Activated CD4-positive, alpha-beta T cell treated with anti-CD3 and anti-CD28 coated beads for 36 hours (primary cell): Measurements from ENCODE around the gene L3MBTL4. TPM values are rescaled to one million over a fixed set of nuclear protein-coding genes. Genes with fewer than 3 reads are reported as not detected.

Experiments
- ATAC-seq: fragments of 200-7000 bp; cut with Tn5 transposase; one replicate; pipeline ENCODE4 v1.10.0; 2021; ENCODE audit warnings: mild to moderate bottlenecking, moderate library complexity
- CTCF ChIA-PET: fragments of 350-600 bp; sonication (Branson Sonifier 250); formaldehyde crosslinking; loops from one replicate; lab custom pipeline; 2021; ENCODE audit warnings: antibody characterized with exemption; lab: Charles Lee
- POLR2A ChIA-PET: fragments of 350-600 bp; sonication (Branson Sonifier 250); formaldehyde crosslinking; loops from one replicate; lab custom pipeline; 2021; ENCODE audit warnings: antibody characterized with exemption, inconsistent platforms; lab: Charles Lee
- DNase-seq: peaks from one replicate; pipeline ENCODE4 v3.0.0-alpha.2; 2020
- H3K27ac Mint-ChIP-seq: one replicate; pipeline ENCODE4 v1.8.0; 2021; ENCODE audit warnings: mixed read lengths
- H3K27me3 Mint-ChIP-seq: one replicate; pipeline ENCODE4 v1.8.0; 2021; ENCODE audit warnings: mixed read lengths
- H3K36me3 Mint-ChIP-seq: one replicate; pipeline ENCODE4 v1.8.0; 2021; ENCODE audit warnings: low read depth, mixed read lengths
- H3K4me1 Mint-ChIP-seq: one replicate; pipeline ENCODE4 v1.8.0; 2021; ENCODE audit warnings: mixed read lengths
- H3K4me3 Mint-ChIP-seq: one replicate; pipeline ENCODE4 v1.8.0; 2021; ENCODE audit warnings: mild to moderate bottlenecking, moderate library complexity, mixed read lengths
- H3K9me3 Mint-ChIP-seq: one replicate; pipeline ENCODE4 v1.8.0; 2021; ENCODE audit warnings: low read depth, mixed read lengths
- intact Hi-C, 2 experiments: fragments of 100-400 bp; cut with DNase I in 1 of 2; cut with micrococcal nuclease in 1 of 2; formaldehyde crosslinking; loops; one replicate each; pipeline versions ENCODE4 v1.14.2 to v1.15.1; 2022 to 2024; cut with DNase I, micrococcal nuclease
- total RNA-seq, 2 experiments: library from RNA; stranded (reverse); gene quantifications; one replicate each; pipeline ENCODE4 v1.2.3, GENCODE V29; 2021

The L3MBTL4 gene
- total RNA-seq, 2 experiments from 2014 or later = 0.11 to 0.21 TPM

DNA sequence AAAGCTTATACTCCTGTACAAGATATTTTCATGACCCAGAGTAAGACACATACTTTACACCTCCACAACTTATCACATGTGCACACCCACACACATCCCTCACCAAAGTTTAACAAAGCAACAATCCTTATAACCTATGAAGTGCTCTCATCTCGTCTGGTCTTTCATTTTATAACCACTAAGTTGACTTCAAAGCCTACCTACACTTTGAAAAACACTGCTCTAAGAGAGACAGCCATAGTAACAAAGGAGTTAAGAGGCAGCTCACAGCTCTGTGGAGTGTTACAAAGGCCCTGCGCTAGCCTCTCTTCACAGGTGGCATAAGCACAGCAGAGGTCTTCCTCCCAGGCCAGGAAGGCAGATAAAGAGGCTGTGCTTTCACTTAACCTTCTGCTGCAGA, 449.7 kb downstream of the L3MBTL4 start:
- no peak overlapping the region for H3K27ac Mint-ChIP-seq
- peaks cover 31% of the 10 kb centered on the region for H3K4me1 Mint-ChIP-seq
- POLR2A ChIA-PET = interaction anchor here (0.6 kb wide), 1 partner anchor 313 kb away, joined by 3 read pairs; no protein-coding TSS in a partner anchor
- H3K27me3 Mint-ChIP-seq = no peaks in the 10 kb centered on the region
- no peaks in the 10 kb centered on the region for H3K36me3 Mint-ChIP-seq
- ATAC-seq (peak; percentile 61), DNase-seq (no peak)
- CTCF ChIA-PET = no interaction called here
- H3K9me3 Mint-ChIP-seq = no peaks in the 10 kb centered on the region
- intact Hi-C loops = no loop called here
- H3K4me3 Mint-ChIP-seq = no peak overlapping the region

DNA sequence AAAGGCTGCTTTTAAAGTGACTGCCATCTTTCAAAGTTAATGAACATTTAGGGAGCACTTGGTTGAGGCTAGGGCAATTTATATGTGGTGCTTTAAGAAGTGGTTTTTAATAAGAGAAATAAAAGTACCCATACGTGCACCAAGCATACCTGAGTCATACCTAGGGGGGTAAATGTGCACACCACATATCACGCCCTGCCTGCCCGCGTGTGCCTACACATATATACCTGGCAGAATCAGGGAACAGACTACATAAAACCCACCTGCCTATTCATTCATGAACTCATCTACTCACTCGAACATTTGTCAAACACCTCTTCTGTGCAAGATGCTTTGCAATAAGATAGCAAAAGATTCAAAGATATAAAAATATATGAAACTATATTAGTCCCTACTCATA, 450.1 kb downstream of the L3MBTL4 start:
- intact Hi-C loops = no loop called here
- Mint-ChIP-seq H3K9me3 (no peaks in the 10 kb centered on the region), H3K4me1 (peaks cover 29% of the 10 kb centered on the region), H3K27me3 (no peaks in the 10 kb centered on the region), H3K4me3 (no peak overlapping the region), H3K27ac (no peak overlapping the region), H3K36me3 (no peaks in the 10 kb centered on the region)
- CTCF ChIA-PET = no interaction called here
- ATAC-seq = peak; percentile 79
- POLR2A ChIA-PET = no interaction called here
- peak; percentile 33 for DNase-seq

DNA sequence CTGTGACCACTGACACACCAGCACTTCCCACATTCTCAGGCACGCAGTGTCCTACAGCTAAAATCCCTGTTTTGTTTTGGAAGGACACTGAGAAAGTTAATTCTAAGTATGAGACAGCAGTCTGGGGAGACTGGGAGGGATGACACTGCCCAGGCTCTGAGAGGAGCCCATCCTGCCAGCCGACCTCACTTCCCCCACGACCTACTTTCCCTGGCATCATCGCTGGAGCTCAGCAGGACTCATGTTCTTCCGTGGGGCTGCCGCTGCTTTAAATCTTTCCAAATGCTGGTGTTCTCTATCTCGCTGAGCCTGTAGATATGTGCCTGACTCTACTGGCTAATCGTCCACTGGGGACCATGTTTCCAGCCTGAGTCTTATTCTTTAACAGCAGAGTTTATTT, 450.6 kb downstream of the L3MBTL4 start:
- intact Hi-C loops = no loop called here
- Mint-ChIP-seq H3K27me3 (no peaks in the 10 kb centered on the region), H3K4me1 (peaks cover 29% of the 10 kb centered on the region), H3K27ac (no peak overlapping the region), H3K36me3 (no peaks in the 10 kb centered on the region), H3K4me3 (no peak overlapping the region), H3K9me3 (no peaks in the 10 kb centered on the region)
- POLR2A ChIA-PET = no interaction called here
- no peak for ATAC-seq
- DNase-seq = no peak
- CTCF ChIA-PET = interaction anchor here (0.7 kb wide), 1 partner anchor 1653 kb away, joined by 4 read pairs; no protein-coding TSS in a partner anchor

DNA sequence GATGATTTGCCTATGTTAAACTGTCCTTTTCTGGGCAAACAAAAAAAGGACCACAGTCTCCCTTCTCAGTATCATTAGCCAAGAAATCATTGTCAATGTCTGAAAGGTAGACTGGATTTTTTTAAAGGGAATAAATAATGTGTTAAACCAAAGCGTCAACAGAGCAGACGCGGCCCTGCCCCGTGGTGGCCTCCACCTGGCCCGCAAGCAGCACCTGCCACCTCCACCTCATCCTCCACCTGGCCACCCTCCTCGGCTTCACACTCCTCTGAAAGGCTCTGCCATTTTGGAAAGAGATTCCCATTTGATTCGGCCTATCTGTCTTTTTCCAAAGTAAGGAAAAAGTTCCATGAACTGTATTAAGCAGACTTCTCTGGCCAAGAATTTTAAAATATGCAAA, 451.4 kb downstream of the L3MBTL4 start:
- intact Hi-C loops = no loop called here
- no peak overlapping the region for H3K4me3 Mint-ChIP-seq
- no peaks in the 10 kb centered on the region for H3K36me3 Mint-ChIP-seq
- H3K4me1 Mint-ChIP-seq = peaks cover 29% of the 10 kb centered on the region
- no peak overlapping the region for H3K27ac Mint-ChIP-seq
- ATAC-seq = no peak
- H3K27me3 Mint-ChIP-seq = no peaks in the 10 kb centered on the region
- H3K9me3 Mint-ChIP-seq = no peaks in the 10 kb centered on the region
- DNase-seq = no peak
- ChIA-PET POLR2A (no interaction called here), CTCF (no interaction called here)

DNA sequence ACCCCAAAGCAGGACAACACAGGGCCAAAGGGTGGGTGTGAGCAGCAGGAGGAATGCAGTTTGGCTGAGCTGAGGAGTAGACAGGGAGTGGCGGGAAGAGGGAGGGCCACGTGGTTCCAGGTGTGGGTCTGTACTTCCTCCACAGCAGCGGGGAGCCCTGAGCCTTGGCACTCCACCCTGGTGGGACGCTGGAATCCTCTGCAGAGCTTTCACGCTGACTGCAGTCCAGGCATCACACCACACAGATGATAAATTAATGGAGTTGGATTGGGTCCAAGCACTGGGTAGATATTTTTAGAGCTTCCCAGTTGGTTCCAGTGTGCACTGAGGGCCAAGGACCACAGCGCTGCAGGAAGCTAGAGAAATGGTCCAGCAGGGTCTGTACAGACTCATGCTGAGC, 452.3 kb downstream of the L3MBTL4 start:
- DNase-seq = no peak
- ChIA-PET POLR2A (no interaction called here), CTCF (no interaction called here)
- no peaks in the 10 kb centered on the region for H3K9me3 Mint-ChIP-seq
- peaks cover 27% of the 10 kb centered on the region for H3K4me1 Mint-ChIP-seq
- no peak overlapping the region for H3K27ac Mint-ChIP-seq
- H3K36me3 Mint-ChIP-seq = no peaks in the 10 kb centered on the region
- no peaks in the 10 kb centered on the region for H3K27me3 Mint-ChIP-seq
- no peak for ATAC-seq
- H3K4me3 Mint-ChIP-seq = no peak overlapping the region
- intact Hi-C loops = no loop called here

DNA sequence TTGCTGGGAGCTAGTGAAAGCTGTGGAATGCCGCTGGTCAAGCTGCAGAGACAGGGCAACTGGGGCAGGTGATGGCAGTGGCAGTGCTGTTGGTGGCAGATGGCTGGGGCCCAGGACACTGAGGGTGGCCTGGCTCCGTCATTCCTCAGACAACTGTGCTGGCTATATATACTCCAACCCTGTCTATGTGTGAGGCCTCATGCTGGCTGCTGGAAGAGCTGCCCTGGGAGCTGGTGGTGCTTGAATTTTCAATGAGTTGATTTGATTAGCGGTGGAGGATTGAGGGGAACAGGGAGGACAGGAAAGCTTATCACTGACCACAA, 452.9 kb downstream of the L3MBTL4 start:
- H3K4me3 Mint-ChIP-seq = no peak overlapping the region
- no peaks in the 10 kb centered on the region for H3K27me3 Mint-ChIP-seq
- no peak for ATAC-seq
- ChIA-PET POLR2A (no interaction called here), CTCF (interaction anchor here (0.8 kb wide), 1 partner anchor 491 kb away, joined by 3 read pairs; no protein-coding TSS in a partner anchor)
- intact Hi-C loops = no loop called here
- no peak for DNase-seq
- no peaks in the 10 kb centered on the region for H3K9me3 Mint-ChIP-seq
- no peak overlapping the region for H3K27ac Mint-ChIP-seq
- peaks cover 25% of the 10 kb centered on the region for H3K4me1 Mint-ChIP-seq
- H3K36me3 Mint-ChIP-seq = no peaks in the 10 kb centered on the region

DNA sequence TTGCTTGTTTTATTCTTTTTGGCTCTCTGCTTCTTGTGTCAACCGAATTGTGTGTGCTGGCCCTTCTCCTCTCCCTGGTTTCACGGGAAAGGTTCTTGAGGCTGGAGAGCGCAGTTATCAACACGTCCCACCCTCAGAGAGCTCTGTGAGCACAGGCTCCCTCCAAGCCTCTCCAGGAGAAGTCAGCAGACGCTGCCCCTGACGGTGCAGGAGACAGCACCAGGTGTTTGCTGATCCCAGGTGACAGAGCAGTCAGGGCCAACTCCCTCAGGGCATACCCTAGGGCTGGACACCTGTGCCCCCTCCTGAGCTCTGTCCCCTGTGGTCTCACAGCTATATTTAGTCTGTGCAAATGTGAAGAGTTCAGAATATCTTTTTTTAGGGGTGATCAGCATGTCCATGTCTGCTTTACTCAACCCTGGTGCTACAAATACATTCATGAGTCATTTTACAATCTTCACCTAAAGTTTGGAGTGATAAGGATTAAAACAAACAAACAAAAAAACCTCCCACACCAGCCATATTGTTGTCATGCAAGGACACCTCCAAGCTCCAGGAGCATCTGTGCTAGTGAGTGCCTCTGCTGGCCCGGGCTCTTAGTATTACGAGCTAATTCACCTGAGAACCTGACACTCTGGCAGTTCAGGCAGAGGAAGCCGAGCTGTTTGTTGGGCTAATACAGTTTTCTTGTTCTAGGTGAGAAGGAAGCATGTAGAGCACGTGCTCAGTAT, 453.4 kb downstream of the L3MBTL4 start:
- Mint-ChIP-seq H3K36me3 (no peaks in the 10 kb centered on the region), H3K4me3 (no peak overlapping the region), H3K9me3 (no peaks in the 10 kb centered on the region), H3K4me1 (peaks cover 21% of the 10 kb centered on the region), H3K27me3 (no peaks in the 10 kb centered on the region), H3K27ac (no peak overlapping the region)
- POLR2A ChIA-PET = no interaction called here
- ATAC-seq (no peak), DNase-seq (no peak)
- intact Hi-C loops = no loop called here
- CTCF ChIA-PET = interaction anchor here (0.8 to 1.1 kb wide), 2 partner anchors 19 to 490 kb away, joined by 3 read pairs; no protein-coding TSS in a partner anchor

DNA sequence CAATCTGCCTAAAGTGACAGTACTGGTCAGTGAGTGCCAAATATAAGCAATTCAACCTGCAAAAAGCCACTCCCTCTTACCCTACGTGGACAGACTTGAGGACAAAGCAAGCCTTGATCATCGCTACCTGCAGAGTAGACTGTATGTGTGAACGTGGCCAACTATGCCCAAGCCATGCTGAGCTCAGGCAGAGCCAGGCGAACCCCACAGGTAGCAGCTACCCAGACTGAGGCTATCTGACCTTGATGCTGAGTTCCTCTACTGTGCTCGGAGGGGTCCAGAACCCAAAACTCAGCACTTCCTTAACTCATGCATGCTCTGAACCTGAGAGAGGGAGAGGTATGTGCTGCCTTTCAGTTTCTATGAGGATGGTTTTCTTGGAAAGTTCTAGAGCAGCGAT, 455.9 kb downstream of the L3MBTL4 start:
- intact Hi-C loops = no loop called here
- Mint-ChIP-seq H3K4me1 (no peaks in the 10 kb centered on the region), H3K4me3 (no peak overlapping the region), H3K27me3 (no peaks in the 10 kb centered on the region), H3K9me3 (no peaks in the 10 kb centered on the region), H3K27ac (no peak overlapping the region), H3K36me3 (no peaks in the 10 kb centered on the region)
- DNase-seq = no peak
- ChIA-PET POLR2A (interaction anchor here (0.6 kb wide), 1 partner anchor 410 kb away, joined by 4 read pairs; no protein-coding TSS in a partner anchor), CTCF (interaction anchor here (0.6 kb wide), 2 partner anchors 386 to 867 kb away, joined by 3 to 4 read pairs; no protein-coding TSS in a partner anchor)
- ATAC-seq = no peak

DNA sequence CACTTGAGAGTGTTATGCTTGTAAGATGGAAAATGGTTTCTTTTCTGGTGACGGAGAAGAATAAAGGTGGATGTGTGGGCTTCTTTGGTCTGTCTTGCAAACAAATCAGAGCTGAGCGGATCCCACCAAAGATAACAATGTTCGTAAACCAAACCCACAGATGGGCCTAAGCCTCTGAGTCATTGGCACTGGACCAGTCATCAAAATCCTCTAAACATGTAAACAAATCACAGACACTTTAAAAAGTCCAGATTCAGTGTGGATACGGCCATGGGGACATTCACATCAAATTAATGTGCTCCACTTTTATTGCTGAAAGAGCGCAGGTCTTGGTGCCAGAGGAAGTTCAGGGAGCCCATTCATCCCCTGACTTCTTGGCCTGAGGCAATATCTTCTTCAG, 458.9 kb downstream of the L3MBTL4 start:
- H3K4me1 Mint-ChIP-seq = no peaks in the 10 kb centered on the region
- DNase-seq (no peak), ATAC-seq (no peak)
- no peak overlapping the region for H3K4me3 Mint-ChIP-seq
- H3K27ac Mint-ChIP-seq = no peak overlapping the region
- intact Hi-C loops = no loop called here
- no peaks in the 10 kb centered on the region for H3K27me3 Mint-ChIP-seq
- H3K9me3 Mint-ChIP-seq = no peaks in the 10 kb centered on the region
- CTCF ChIA-PET = interaction anchor here (0.6 kb wide), 1 partner anchor 187 kb away, joined by 3 read pairs; no protein-coding TSS in a partner anchor
- H3K36me3 Mint-ChIP-seq = no peaks in the 10 kb centered on the region
- POLR2A ChIA-PET = no interaction called here

DNA sequence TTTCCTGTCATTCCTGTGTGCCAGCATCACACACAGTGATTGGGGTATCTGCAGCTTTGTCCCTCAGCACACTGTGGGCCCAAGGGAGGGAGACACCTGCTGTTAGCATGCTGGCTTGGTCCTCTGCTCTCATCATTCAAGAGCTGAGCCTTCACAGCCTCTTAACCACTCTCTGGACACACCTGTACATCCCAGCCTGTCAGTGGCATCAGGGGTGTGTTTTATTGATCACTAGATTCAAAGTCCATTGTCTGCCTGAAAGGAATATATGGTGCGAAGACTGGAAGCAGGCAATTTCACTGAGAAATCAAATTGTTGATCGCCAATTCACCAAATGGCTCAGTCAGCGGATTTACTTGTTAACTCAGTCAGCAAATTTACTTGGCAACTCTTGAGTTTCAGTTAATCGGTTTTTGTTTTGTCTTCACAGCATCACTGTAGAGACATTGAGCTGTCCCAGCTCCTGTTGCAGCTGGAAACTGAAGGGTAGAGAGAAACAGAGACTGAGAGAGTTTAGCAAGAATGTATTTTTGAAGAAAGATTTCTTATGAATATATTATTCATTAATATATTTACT, 463.1 kb downstream of the L3MBTL4 start:
- CTCF ChIA-PET = no interaction called here
- POLR2A ChIA-PET = no interaction called here
- no peak overlapping the region for H3K27ac Mint-ChIP-seq

DNA sequence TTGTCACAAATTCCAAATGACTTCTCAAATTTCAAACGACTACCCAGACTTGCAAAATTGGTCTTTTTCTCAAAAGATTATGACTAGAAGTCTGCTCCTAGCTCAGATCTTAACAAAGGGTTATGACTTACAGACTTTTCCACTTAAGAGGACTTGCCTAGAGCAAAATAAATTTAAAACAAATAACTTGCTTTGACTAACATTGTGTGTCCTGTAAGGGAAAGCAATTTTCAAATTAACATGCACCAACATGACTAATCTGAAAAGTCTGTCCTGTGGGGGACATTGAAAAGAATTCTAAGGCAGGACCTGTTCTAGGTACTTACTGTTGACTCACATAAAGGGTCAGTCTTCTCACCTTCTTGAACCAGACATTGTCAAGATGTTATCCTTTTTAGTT, 465.9 kb downstream of the L3MBTL4 start:
- Mint-ChIP-seq H3K27ac (no peak overlapping the region), H3K36me3 (no peaks in the 10 kb centered on the region), H3K9me3 (no peaks in the 10 kb centered on the region), H3K4me3 (no peak overlapping the region), H3K4me1 (no peaks in the 10 kb centered on the region), H3K27me3 (peaks cover 2% of the 10 kb centered on the region)
- ATAC-seq = no peak
- DNase-seq = no peak
- intact Hi-C loops = no loop called here
- POLR2A ChIA-PET = no interaction called here
- CTCF ChIA-PET = no interaction called here

More for the DNA sequence above, 463.1 kb downstream of the L3MBTL4 start:
- no peaks in the 10 kb centered on the region for H3K4me1 Mint-ChIP-seq
- DNase-seq (no peak), ATAC-seq (no peak)
- no peaks in the 10 kb centered on the region for H3K9me3 Mint-ChIP-seq
- H3K4me3 Mint-ChIP-seq = no peak overlapping the region
- H3K27me3 Mint-ChIP-seq = no peaks in the 10 kb centered on the region
- intact Hi-C loops = no loop called here
- no peaks in the 10 kb centered on the region for H3K36me3 Mint-ChIP-seq

DNA sequence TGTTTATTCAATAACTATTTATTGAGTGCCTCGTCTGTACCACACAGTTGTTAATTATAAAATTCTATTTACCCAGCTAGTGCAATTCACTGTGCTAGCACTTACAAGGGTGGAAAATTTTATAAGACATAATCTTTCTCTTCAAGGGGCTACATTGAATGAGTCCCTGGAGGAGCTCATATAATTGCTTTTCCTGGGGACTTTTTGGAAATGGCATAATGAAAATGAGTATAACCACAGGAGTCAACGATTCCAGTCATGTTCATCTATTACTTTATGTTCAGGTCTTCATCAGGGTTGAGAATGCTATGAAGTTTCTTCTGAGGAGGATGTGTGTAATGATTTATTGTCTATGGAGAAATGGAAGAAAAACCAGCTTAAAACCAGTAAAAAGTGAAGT, 466.5 kb downstream of the L3MBTL4 start:
- DNase-seq (no peak), ATAC-seq (no peak)
- Mint-ChIP-seq H3K27ac (no peak overlapping the region), H3K36me3 (no peaks in the 10 kb centered on the region), H3K9me3 (no peaks in the 10 kb centered on the region), H3K4me1 (no peaks in the 10 kb centered on the region), H3K4me3 (no peak overlapping the region), H3K27me3 (peaks cover 2% of the 10 kb centered on the region)
- intact Hi-C loops = no loop called here
- CTCF ChIA-PET = no interaction called here
- POLR2A ChIA-PET = no interaction called here
